Fibroblast of the conjunctiva (primary cell): Measurements from ENCODE around the gene RNF25.

Source experiments
- DNase-seq: peaks from one replicate; pipeline ENCODE4 v3.0.0-alpha.2; 2010; ENCODE audit warnings: low read depth

The RNF25 gene

GRCh38 chr2:218623366-218623705, 48.5 kb downstream of the RNF25 start:
- DNase-seq = no peak

- no peak for DNase-seq
Observed at GRCh38 chr2:218622606-218623365, 49.0 kb downstream of the RNF25 start.

GRCh38 chr2:218621007-218621406, 50.8 kb downstream of the RNF25 start:
- no peak for DNase-seq

GRCh38 chr2:218618102-218618860, 53.5 kb downstream of the RNF25 start:
- no peak for DNase-seq

- no peak for DNase-seq
Observed at GRCh38 chr2:218615868-218616315, 55.9 kb downstream of the RNF25 start.
